Measurements from ENCODE around the gene EML1. TPM values are rescaled to one million over a fixed set of nuclear protein-coding genes. Genes with fewer than 3 reads are reported as not detected.

EML1 gene
- total RNA-seq, 1 donor from 2014 or later: 46.9 TPM

DNA sequence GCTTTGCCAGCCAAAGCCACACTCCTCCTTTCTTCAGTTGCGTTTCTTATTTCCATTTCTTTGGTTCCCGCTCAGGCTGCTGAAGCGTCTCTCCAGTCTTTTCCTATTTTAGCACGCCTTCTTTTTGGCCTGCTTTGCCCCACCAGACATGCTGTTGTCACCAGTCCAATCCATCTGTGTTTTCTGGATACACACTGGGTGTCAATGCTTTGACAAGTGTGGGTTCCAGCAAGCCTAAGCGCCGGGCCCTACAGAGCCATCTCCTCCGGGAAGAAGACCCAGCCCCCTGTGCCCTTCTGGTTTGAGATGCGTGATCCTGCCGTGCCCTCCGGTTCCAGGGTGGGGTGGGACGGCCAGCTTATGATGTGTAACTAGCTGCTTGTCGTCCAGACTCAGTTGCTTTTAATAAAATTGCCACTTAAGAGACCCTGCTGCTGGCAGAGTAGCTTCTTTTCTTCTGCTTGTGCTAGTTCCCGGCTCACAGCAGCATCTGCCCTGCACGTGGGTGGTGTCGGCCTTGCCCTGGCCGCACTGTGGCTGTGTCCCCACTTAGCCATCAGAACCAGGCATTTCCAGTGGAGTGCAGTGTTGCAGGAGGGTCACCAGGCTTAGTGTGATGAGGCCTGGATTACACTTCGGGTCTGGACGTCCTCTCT is 29.7 kb downstream of the EML1 start:
- DNase-seq (ENCODE audit: low spot score): no peak

GRCh38 chr14:99824776-99825175 is 31.6 kb downstream of the EML1 start:
- no peak for DNase-seq (ENCODE audit: low spot score)

DNA sequence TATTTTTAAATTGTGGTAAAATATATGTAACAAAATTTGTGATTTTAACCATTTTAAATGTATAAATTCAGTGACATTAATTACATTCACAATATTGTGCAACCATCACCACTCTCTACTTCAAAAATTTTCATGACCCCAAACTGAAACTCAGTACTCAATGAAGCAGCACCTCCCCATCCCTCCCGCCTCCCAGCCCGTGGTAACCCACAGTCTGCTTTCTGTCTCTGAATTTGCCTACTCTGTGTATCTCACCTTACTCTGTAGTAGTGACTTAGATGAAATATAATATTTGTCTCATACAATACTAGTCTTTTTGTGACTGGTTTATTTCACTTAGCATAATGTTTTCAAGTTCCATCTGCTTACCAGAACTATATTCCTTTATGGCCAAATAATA is 36.2 kb downstream of the EML1 start:
- no peak for DNase-seq (ENCODE audit: low spot score)

DNA sequence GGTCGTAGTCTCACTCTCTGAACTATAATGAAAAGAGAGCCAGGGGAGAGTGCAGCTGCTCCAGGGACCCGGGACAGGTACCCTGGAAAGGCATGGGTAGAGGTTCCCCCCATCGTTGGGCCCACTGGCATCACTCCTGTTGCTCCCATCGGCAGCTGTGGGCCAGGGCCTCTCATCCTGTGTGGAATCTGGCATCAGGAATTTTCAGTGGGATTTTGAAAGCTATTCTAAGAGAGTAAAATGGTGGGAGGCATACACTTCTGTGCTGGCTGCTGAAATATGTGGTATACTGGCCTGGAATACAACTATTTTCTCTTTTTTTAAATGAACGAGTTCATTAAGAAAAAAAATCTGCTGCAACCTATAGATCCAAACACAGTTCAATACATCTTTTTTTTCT is 38.1 kb downstream of the EML1 start:
- no peak for DNase-seq (ENCODE audit: low spot score)

GRCh38 chr14:99831903-99832685 is 38.9 kb downstream of the EML1 start:
- DNase-seq (ENCODE audit: low spot score): no peak

- no peak for DNase-seq (ENCODE audit: low spot score)
Observed at GRCh38 chr14:99837822-99838221, 44.6 kb downstream of the EML1 start.

DNA sequence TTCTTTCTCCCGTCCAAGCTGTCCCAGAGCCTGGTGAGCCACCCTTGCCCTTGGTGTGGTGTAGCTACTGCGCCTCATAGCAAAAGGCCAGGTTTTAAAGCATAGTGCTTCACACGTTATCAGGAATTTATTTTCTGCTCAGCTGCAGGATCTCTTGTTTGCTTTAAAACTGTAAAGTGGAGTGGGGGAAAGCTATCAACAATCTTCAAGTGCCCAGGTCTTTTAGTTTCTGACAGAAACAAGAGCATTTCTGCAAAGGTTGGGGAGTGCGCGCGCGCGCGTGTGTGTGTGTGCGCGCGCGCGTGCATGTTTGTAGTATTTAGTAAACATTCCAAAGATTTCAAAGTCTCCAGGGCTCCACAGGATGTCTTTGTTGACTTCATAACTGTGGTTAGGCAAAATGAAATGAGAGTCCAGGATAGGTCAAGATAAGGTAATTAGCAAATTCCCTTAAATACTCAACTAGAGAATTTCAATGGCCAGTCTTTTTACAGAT is 45.5 kb downstream of the EML1 start:
- peak; percentile 20 for DNase-seq (ENCODE audit: low spot score)

DNA sequence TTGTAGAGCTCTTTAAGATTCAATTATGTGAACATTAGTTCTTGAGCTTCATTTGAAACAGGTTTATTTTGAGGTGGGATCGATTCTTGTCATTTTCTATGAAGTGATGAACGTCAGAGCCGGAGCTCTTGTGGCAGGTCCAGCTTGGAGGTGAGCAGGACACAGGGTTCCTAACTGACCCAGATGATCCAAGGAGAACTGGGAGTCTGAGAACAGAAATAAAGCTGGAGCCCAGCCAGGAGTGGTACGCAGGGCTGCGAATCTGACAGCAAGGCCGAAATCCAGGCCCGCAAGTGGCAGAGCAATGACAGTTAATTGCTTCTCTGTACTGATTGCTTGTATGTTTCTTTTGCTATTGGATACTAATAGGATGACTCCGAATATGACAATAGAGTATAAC is 46.5 kb downstream of the EML1 start:
- DNase-seq (ENCODE audit: low spot score): no peak

DNA sequence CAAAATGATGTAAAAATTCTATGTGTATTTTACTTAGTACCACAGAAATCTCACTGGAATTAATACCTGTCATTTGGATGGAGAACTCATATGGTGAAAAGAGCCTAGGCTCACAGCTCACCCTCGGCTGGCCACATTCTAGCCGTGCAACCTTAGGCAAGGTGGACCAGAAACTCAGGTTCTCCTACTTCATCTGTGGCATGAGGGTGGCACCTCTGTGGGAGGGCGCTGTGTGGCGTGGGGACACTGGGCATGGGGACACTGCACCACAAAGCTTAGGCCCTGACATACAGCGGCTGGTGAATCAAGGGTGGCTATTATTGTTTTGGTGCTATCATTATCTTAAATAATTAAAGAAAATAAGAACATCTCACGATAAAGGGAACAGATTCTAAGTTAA is 47.1 kb downstream of the EML1 start:
- DNase-seq (ENCODE audit: low spot score): no peak

DNA sequence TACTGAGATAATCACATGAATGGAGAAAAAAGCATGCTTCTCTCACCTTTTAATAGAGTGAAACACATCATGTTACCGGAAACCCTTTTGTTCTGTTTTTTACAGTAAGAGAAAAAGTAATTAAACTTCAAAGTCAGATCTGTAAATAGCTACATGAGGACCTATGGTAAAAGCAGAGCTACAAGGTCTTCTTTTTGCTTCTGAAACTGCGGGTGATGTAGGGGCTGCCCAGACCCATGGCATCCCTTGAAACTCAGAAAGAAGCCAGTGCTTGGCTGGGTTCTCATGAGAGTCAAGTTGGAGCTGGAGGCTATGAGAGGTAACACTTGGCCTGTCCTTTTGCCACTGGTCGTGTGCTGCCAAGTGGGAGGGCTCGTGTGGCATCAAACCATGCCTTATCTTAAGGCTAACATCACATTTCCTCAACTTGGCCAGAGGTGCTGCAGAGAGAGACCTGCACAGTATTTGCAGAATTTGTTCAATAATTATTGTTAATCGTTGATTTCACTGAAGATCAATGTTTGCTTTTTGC is 47.6 kb downstream of the EML1 start:
- DNase-seq (ENCODE audit: low spot score): no peak

DNA sequence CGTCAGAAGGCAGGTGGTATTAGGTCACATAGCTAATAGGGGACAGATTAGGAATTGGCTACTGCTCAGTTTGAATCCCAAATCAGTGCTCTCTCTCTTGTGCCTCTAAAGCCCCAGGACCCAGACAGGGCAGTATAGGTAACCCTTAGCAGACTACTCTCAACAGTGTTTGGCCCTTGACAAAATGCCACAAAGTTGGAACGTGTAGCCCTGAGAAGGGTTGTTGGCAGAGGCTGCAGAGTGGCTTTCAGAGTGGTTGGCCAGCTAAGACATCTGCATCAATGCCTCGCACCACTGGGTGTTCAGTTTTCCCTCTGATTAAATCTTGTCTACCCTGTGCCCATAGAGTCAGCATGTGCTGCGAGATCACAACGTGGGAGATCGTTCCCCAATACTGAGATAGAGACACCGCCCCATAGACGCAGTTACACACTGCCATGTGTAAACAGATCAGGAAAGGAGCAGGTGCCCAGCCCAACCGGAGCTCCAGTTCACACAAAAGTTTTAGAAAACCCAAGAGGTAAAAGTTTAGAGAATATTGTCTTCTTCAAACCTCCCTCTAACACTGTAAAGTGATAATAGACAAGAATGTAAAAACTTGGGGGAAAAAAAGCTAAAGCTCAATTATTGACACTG is 48.3 kb downstream of the EML1 start:
- DNase-seq (ENCODE audit: low spot score): no peak

DNA sequence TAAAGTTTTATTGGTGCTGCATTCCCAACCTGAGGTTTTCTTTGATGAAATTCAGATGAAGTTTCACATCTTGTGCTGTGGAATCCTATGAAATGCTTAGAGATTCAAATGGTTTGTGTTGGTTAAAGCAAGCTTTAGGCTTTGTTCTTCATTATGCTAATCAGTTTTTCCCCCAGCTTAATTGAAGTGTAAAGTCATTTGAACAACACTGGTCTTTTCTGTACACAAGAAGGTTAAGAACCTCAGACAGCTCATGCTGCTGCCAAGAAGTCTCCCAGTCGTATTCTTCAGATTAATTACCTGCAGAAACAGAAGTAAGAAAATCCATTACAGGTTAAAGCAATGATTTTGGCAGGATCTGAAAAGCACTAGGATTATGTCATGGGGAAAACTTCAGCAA is 48.9 kb downstream of the EML1 start:
- DNase-seq (ENCODE audit: low spot score): no peak

DNA sequence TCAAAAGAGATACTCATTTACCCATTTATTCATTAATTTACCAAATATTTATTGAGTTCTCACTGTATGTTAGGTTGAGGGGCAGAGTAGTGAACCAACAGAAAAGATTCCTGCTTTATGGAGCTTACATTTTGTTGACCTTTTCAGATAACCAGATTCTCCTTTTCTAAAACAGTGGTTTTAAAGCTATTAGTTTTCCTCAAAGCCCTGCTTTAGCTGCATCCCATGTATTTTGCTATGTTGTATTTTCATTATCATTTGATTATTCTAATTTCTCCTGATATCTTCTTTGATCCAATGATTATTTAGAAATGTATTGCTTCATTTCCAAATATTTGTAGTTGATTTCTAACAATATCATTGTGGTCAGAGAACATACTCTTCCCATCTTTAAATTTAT is 53.6 kb downstream of the EML1 start:
- DNase-seq (ENCODE audit: low spot score): no peak

DNA sequence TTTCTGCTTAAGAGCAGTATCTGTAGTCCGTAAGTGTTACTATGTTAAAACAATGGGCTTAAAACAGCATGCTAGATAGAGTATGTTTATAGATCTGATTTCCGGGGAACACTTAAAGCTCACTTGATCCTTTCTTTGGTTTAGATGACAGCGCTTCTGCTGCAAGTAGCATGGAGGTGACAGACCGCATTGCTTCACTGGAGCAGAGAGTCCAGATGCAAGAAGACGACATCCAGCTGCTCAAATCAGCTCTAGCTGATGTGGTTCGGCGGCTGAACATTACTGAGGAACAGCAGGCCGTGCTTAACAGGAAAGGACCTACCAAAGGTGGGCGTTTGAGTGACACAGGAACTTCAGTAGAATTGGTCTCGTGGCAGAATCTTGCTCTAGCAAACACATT is 57.5 kb downstream of the EML1 start:
- DNase-seq (ENCODE audit: low spot score): no peak

- no peak for DNase-seq (ENCODE audit: low spot score)
Observed at GRCh38 chr14:99852578-99852977, 59.4 kb downstream of the EML1 start.

DNA sequence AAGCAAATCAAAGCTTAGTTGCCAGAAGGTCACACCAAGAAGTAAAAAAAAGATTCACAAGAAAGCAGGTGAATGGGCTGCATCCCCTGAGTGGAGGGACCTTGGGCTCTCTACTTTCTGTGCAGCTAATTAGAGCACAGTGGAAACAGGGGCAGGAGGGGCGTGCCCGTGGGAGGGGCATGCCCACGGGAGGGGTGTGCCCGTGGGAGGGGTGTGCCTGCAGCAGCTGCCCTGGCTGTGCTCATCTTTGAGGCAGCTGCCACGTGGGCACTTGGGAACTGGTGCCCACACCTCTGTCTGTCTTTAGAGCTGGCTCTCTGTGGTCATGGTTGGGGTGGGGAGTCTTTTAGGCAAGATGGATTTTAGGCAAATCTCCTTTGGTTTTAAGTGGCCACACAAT is 60.0 kb downstream of the EML1 start:
- DNase-seq (ENCODE audit: low spot score): no peak

DNA sequence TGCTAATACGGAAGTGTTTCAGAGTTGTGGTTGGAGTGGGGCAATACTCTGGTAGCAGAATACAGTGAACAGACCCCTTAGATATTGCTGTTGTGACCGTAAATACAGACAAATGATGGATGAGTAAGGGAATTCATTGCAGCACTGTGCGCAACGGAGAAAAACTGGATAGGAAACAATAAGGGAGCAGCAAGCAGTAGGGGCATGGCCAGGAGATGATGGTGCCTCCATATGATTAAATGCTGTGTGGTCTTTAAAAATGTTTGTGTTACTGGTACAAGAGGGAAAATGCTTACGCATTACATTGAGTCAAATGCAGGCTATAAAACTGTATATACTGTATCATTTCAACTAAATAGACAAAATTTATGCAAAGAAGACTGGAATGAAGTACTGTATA is 61.6 kb downstream of the EML1 start:
- no peak for DNase-seq (ENCODE audit: low spot score)

DNA sequence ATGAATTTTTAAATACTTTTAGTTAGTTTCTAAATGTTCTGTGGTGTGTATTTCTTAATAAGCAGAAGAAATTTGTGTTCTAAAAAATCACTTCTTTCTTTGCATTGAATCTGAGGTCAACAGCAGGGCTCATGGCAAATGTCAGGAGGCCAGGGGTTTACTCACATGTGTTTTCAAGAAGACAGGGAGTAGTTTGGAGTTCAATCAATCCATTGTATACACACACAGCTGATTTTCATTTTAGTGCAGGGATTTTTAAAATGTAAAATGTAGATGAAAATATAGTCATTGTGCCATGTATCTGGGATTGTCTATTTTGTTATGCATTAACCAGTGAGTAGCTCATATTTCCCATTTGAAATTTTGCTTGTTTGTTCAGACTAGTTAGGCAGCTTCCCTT is 62.1 kb downstream of the EML1 start:
- DNase-seq (ENCODE audit: low spot score): no peak

GRCh38 chr14:99857551-99857950 is 64.3 kb downstream of the EML1 start:
- no peak for DNase-seq (ENCODE audit: low spot score)

DNA sequence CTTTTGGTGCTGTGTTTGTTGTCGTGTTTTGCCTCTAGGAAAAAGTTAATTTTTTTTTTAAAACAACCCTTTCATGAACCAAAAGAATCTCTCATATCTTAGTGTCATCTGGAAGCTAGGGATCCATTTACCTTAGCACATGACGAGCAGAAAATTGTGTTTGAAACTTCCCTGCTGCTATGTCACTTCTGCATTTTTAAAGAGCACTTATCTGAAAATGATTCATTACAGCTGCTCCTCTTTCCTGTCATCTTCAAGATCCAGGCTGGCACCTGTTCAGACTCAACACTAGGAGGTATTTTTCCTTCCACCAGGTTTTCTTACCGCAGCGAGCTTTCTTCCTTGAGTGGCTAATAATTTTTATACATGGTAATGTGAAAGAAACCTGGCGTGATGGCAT is 67.0 kb downstream of the EML1 start:
- no peak for DNase-seq (ENCODE audit: low spot score)

DNA sequence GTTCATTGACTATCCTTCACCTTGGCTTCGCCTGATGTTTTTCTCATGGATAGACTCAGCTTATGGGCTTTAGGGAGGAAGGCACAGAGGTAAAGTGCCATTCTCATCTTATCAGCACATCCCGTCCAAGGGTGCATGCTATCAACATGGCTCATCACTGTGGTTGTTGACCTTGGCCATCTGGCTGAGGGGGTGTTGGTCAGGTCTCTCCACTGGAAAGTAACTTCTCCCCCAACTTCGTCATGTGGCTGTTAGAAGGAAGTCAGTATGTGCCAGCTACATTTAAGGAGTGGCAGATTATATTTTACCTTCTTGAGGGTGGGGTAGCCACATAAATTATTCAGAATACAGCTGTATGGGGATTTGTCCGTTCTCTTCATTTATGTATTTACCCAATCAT is 68.9 kb downstream of the EML1 start:
- no peak for DNase-seq (ENCODE audit: low spot score)

DNA sequence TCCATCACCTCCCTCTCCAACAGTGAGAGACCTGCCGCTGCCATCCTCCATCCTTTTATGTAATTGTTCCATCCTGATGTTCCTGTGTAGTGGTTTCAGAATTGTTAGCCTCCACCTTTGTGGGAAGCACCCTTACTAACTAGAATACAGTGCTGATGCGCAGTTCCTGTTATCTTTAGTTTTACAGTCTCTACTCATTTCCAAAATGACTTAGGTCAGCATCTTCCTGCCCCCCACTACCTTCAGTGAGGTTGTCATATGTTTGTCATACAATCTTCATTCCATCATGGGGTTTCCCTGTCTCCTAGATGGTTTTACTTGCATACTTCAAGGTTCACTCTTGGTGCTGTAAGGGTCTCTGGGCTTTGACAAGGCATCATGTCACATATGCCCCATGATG is 69.8 kb downstream of the EML1 start:
- no peak for DNase-seq (ENCODE audit: low spot score)

DNA sequence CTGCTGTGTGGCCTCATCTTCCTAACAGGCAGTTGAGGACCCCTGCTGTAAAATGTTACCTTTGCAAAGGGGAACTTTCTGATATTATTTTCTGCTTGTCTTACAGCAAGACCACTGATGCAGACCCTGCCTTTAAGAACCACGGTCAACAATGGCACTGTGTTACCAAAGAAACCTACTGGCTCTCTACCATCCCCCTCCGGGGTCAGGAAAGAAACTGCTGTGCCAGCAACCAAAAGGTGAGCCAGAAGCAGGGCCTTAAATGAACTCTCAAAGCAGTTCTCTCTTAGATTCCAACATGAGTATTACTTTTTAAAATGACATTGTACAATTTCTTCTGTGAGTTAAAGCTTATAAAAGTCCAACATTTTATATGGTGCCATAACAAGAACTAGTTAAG is 72.2 kb downstream of the EML1 start:
- DNase-seq (ENCODE audit: low spot score): no peak
